ENCODE measurements around the gene GLI3. TPM values are rescaled to one million over a fixed set of nuclear protein-coding genes. Genes with fewer than 3 reads are reported as not detected.

GLI3 gene
- total RNA-seq (2014; rRNA removed; shearing (Covaris generic)), result not detected in 2 replicates

- in situ Hi-C loops (cut with HindIII; ENCODE audit: low sequenced_read_pairs), result no loop called here
- DNase-seq (ENCODE audit: low spot score), result peak; percentile 6
These were observed at the start of gene GLI3 for GRCh38 chr7:42236976-42237810. Gene GLI3, minus strand, starts transcription at chr7:42237209. Its CDS starts 13,956 bp downstream, at chr7:42223253.

GRCh38 chr7:42285383-42285824, 48.4 kb upstream of the GLI3 start:
- DNase-seq (ENCODE audit: low spot score), result no peak
- in situ Hi-C loops (cut with HindIII; ENCODE audit: low sequenced_read_pairs), result no loop called here

- in situ Hi-C loops (cut with HindIII; ENCODE audit: low sequenced_read_pairs), result no loop called here
- no peak for DNase-seq (ENCODE audit: low spot score)
These were observed 46.5 kb upstream of the GLI3 start for GRCh38 chr7:42283553-42283952.

- DNase-seq (ENCODE audit: low spot score), result no peak
- in situ Hi-C loops (cut with HindIII; ENCODE audit: low sequenced_read_pairs), result no loop called here
These were observed 41.3 kb upstream of the GLI3 start for GRCh38 chr7:42278344-42278743.

GRCh38 chr7:42274053-42274452, 37.0 kb upstream of the GLI3 start:
- in situ Hi-C loops (cut with HindIII; ENCODE audit: low sequenced_read_pairs), result no loop called here

GRCh38 chr7:42272793-42273665, 36.0 kb upstream of the GLI3 start:
- DNase-seq (ENCODE audit: low spot score), result no peak
- in situ Hi-C loops (cut with HindIII; ENCODE audit: low sequenced_read_pairs), result no loop called here

More at GRCh38 chr7:42274053-42274452, 37.0 kb upstream of the GLI3 start:
- DNase-seq (ENCODE audit: low spot score), result no peak

GRCh38 chr7:42269161-42269560, 32.2 kb upstream of the GLI3 start:
- in situ Hi-C loops (cut with HindIII; ENCODE audit: low sequenced_read_pairs), result no loop called here

GRCh38 chr7:42264702-42265101, 27.7 kb upstream of the GLI3 start:
- DNase-seq (ENCODE audit: low spot score), result no peak
- in situ Hi-C loops (cut with HindIII; ENCODE audit: low sequenced_read_pairs), result no loop called here

More at GRCh38 chr7:42269161-42269560, 32.2 kb upstream of the GLI3 start:
- DNase-seq (ENCODE audit: low spot score), result no peak

GRCh38 chr7:42263971-42264370, 27.0 kb upstream of the GLI3 start:
- DNase-seq (ENCODE audit: low spot score), result no peak
- in situ Hi-C loops (cut with HindIII; ENCODE audit: low sequenced_read_pairs), result no loop called here

GRCh38 chr7:42262964-42263363, 26.0 kb upstream of the GLI3 start:
- DNase-seq (ENCODE audit: low spot score), result no peak
- in situ Hi-C loops (cut with HindIII; ENCODE audit: low sequenced_read_pairs), result no loop called here

GRCh38 chr7:42254217-42254616, 17.2 kb upstream of the GLI3 start:
- no peak for DNase-seq (ENCODE audit: low spot score)

GRCh38 chr7:42253316-42253715, 16.3 kb upstream of the GLI3 start:
- in situ Hi-C loops (cut with HindIII; ENCODE audit: low sequenced_read_pairs), result no loop called here

More at GRCh38 chr7:42254217-42254616, 17.2 kb upstream of the GLI3 start:
- in situ Hi-C loops (cut with HindIII; ENCODE audit: low sequenced_read_pairs), result no loop called here

GRCh38 chr7:42250411-42250810, 13.4 kb upstream of the GLI3 start:
- in situ Hi-C loops (cut with HindIII; ENCODE audit: low sequenced_read_pairs), result no loop called here
- DNase-seq (ENCODE audit: low spot score), result no peak

More at GRCh38 chr7:42253316-42253715, 16.3 kb upstream of the GLI3 start:
- DNase-seq (ENCODE audit: low spot score), result no peak

- DNase-seq (ENCODE audit: low spot score), result no peak
- in situ Hi-C loops (cut with HindIII; ENCODE audit: low sequenced_read_pairs), result no loop called here
These were observed 11.6 kb upstream of the GLI3 start for GRCh38 chr7:42248579-42248978.

- in situ Hi-C loops (cut with HindIII; ENCODE audit: low sequenced_read_pairs), result no loop called here
- no peak for DNase-seq (ENCODE audit: low spot score)
These were observed 10.3 kb upstream of the GLI3 start for GRCh38 chr7:42247301-42247700.

- no peak for DNase-seq (ENCODE audit: low spot score)
- in situ Hi-C loops (cut with HindIII; ENCODE audit: low sequenced_read_pairs), result no loop called here
These were observed 7.8 kb upstream of the GLI3 start for GRCh38 chr7:42244828-42245227.

GRCh38 chr7:42242381-42242780, 5.4 kb upstream of the GLI3 start:
- in situ Hi-C loops (cut with HindIII; ENCODE audit: low sequenced_read_pairs), result no loop called here
- no peak for DNase-seq (ENCODE audit: low spot score)

- in situ Hi-C loops (cut with HindIII; ENCODE audit: low sequenced_read_pairs), result no loop called here
- no peak for DNase-seq (ENCODE audit: low spot score)
These were observed 4.4 kb upstream of the GLI3 start for GRCh38 chr7:42241424-42241823.

GRCh38 chr7:42240416-42240815, 3.4 kb upstream of the GLI3 start:
- no peak for DNase-seq (ENCODE audit: low spot score)
- in situ Hi-C loops (cut with HindIII; ENCODE audit: low sequenced_read_pairs), result no loop called here

Data from G401 (cell line).